Activated naive CD4-positive, alpha-beta T cell treated with anti-CD3 and anti-CD28 coated beads, Interleukin-2, amount 10 ng/mL, durations not matched to agents 7 days and 5 days (primary cell): Measurements from ENCODE around the gene TREH.
"Not testable (repeated sequence)": the region's sequence is repeated elsewhere in the genome, so short reads cannot be mapped to it uniquely, and the experiment has no call there.

Experiments
- CTCF ChIA-PET: fragments of 350-600 bp; sonication (Branson Sonifier 250); formaldehyde crosslinking; loops from one replicate; lab custom pipeline; 2021; ENCODE audit warnings: antibody characterized with exemption; lab: Charles Lee
- DNase-seq: peaks from one replicate; pipeline ENCODE4 v3.0.0-alpha.2; 2020
- H3K27ac Mint-ChIP-seq: one replicate; pipeline ENCODE4 v1.8.0; 2021; ENCODE audit warnings: mild to moderate bottlenecking, moderate library complexity, mixed read lengths
- H3K27me3 Mint-ChIP-seq: one replicate; pipeline ENCODE4 v1.8.0; 2021; ENCODE audit warnings: mild to moderate bottlenecking, mixed read lengths
- H3K36me3 Mint-ChIP-seq: one replicate; pipeline ENCODE4 v1.8.0; 2021; ENCODE audit warnings: mixed read lengths
- H3K4me1 Mint-ChIP-seq: one replicate; pipeline ENCODE4 v1.8.0; 2021; ENCODE audit warnings: mixed read lengths
- H3K4me3 Mint-ChIP-seq: one replicate; pipeline ENCODE4 v1.8.0; 2021; ENCODE audit warnings: mild to moderate bottlenecking, moderate library complexity, mixed read lengths
- H3K9me3 Mint-ChIP-seq: one replicate; pipeline ENCODE4 v1.8.0; 2021; ENCODE audit warnings: mixed read lengths

TREH gene

GRCh38 chr11:118679483-118679882 is at the start of gene TREH:
TREH (minus strand) TSS chr11:118679650; CDS start chr11:118679627, 23 bp downstream.
- peaks cover 40% of the 10 kb centered on the region for H3K27me3 Mint-ChIP-seq
- H3K27ac Mint-ChIP-seq = no peak within 1 kb of the TSS
- DNase-seq = no peak

GRCh38 chr11:118728112-118728511 is 48.7 kb upstream of the TREH start:
- CTCF ChIA-PET = not testable (repeated sequence)

More at GRCh38 chr11:118679483-118679882, at the start of gene TREH:
- no peaks in the 10 kb centered on the region for H3K4me1 Mint-ChIP-seq
- H3K4me3 Mint-ChIP-seq = no peak within 1 kb of the TSS
- CTCF ChIA-PET = no interaction called here
- H3K36me3 Mint-ChIP-seq = no peaks in the 10 kb centered on the region
- peaks cover 3% of the 10 kb centered on the region for H3K9me3 Mint-ChIP-seq

GRCh38 chr11:118727721-118728066 is 48.2 kb upstream of the TREH start:
- H3K9me3 Mint-ChIP-seq, H3K4me1 Mint-ChIP-seq, CTCF ChIA-PET: not testable (repeated sequence)

More at GRCh38 chr11:118728112-118728511, 48.7 kb upstream of the TREH start:
- H3K9me3 Mint-ChIP-seq, H3K4me1 Mint-ChIP-seq, DNase-seq, H3K36me3 Mint-ChIP-seq, H3K27ac Mint-ChIP-seq, H3K4me3 Mint-ChIP-seq: not testable (repeated sequence)
- peaks cover 15% of the 10 kb centered on the region for H3K27me3 Mint-ChIP-seq

DNA sequence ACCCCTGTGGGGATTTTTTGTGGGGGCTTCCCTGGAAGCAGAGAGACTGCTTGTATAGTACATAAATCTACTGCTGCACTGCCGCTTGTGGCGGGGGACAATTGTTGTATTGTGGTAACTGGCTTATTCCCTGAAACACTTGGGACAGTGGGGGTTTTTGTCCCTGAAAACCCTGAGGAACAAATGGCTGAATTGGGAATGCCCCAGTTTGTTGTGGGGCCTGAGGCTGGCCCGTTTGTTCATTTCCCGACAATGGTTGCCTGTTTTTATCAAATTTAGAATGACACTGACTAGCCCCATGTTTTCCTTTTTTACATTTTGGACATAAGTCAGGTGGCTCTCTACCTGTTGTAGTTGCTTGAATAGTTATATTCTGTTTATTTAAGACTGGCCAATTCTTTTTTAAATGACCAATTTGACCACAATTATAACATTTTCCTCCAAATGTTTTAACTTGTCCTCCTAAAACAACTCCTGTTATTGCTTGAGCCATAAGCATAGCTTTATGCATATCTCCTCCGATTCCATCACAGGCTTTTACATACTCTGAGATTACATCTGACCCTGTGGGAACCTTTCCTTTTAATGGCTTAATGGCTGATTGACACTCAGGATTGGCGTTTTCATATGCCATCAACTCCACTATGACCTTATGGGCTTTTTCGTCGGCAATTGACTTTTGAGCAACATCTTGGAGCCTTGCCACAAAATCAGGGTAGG is 47.7 kb upstream of the TREH start:
- H3K4me1 Mint-ChIP-seq, H3K27ac Mint-ChIP-seq, H3K4me3 Mint-ChIP-seq, DNase-seq, CTCF ChIA-PET, H3K36me3 Mint-ChIP-seq, H3K9me3 Mint-ChIP-seq: not testable (repeated sequence)
- H3K27me3 Mint-ChIP-seq = peaks cover 15% of the 10 kb centered on the region

More at GRCh38 chr11:118727721-118728066, 48.2 kb upstream of the TREH start:
- not testable (repeated sequence) for H3K36me3 Mint-ChIP-seq, DNase-seq, H3K27ac Mint-ChIP-seq, H3K4me3 Mint-ChIP-seq
- H3K27me3 Mint-ChIP-seq = peaks cover 15% of the 10 kb centered on the region

GRCh38 chr11:118721478-118722015 is 42.1 kb upstream of the TREH start:
- DNase-seq, H3K27me3 Mint-ChIP-seq, H3K4me3 Mint-ChIP-seq, H3K9me3 Mint-ChIP-seq, H3K27ac Mint-ChIP-seq, H3K4me1 Mint-ChIP-seq, H3K36me3 Mint-ChIP-seq, CTCF ChIA-PET: not testable (repeated sequence)

GRCh38 chr11:118720740-118721139 is 41.3 kb upstream of the TREH start:
- H3K9me3 Mint-ChIP-seq, CTCF ChIA-PET, DNase-seq, H3K27me3 Mint-ChIP-seq, H3K4me1 Mint-ChIP-seq, H3K36me3 Mint-ChIP-seq, H3K4me3 Mint-ChIP-seq, H3K27ac Mint-ChIP-seq: not testable (repeated sequence)

GRCh38 chr11:118720078-118720477 is 40.6 kb upstream of the TREH start:
- H3K4me3 Mint-ChIP-seq, H3K27ac Mint-ChIP-seq, H3K9me3 Mint-ChIP-seq, H3K36me3 Mint-ChIP-seq, H3K27me3 Mint-ChIP-seq, H3K4me1 Mint-ChIP-seq, DNase-seq, CTCF ChIA-PET: not testable (repeated sequence)

- not testable (repeated sequence) for H3K4me3 Mint-ChIP-seq, H3K27me3 Mint-ChIP-seq, H3K27ac Mint-ChIP-seq
Observed at GRCh38 chr11:118718562-118718961, 39.1 kb upstream of the TREH start.

GRCh38 chr11:118717733-118718132 is 38.3 kb upstream of the TREH start:
- H3K4me1 Mint-ChIP-seq, DNase-seq, H3K27me3 Mint-ChIP-seq, H3K4me3 Mint-ChIP-seq, H3K9me3 Mint-ChIP-seq, H3K27ac Mint-ChIP-seq, H3K36me3 Mint-ChIP-seq, CTCF ChIA-PET: not testable (repeated sequence)

More at GRCh38 chr11:118718562-118718961, 39.1 kb upstream of the TREH start:
- H3K4me1 Mint-ChIP-seq, CTCF ChIA-PET, H3K9me3 Mint-ChIP-seq, DNase-seq, H3K36me3 Mint-ChIP-seq: not testable (repeated sequence)

- H3K9me3 Mint-ChIP-seq, H3K4me3 Mint-ChIP-seq, H3K36me3 Mint-ChIP-seq, H3K4me1 Mint-ChIP-seq, DNase-seq, CTCF ChIA-PET, H3K27ac Mint-ChIP-seq, H3K27me3 Mint-ChIP-seq: not testable (repeated sequence)
Observed at GRCh38 chr11:118717221-118717620, 37.8 kb upstream of the TREH start.

DNA sequence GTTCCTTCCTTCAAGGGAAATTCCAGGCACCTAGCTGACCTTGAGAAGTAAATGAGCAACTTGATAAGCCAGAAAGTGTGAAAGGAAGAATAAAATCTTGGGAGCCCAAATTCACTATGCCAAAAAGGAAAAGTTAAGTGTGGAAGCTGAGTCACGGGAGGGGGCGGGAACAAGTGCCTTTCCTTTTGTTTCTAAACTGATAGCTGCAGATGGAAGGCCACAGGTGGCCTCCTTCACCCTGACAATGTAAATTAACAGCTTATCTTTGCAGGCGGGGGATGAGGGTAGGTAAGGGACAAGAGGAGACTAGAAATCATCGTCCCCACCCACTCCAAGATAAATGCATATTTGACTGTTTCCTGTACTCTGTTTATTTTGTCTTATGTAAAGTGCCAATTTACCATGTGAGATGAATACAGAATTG is 36.4 kb upstream of the TREH start:
- CTCF ChIA-PET = no interaction called here
- no peak for DNase-seq
- H3K36me3 Mint-ChIP-seq = no peaks in the 10 kb centered on the region
- H3K9me3 Mint-ChIP-seq = no peaks in the 10 kb centered on the region
- no peaks in the 10 kb centered on the region for H3K4me1 Mint-ChIP-seq
- H3K27ac Mint-ChIP-seq = no peak overlapping the region
- peaks cover 4% of the 10 kb centered on the region for H3K27me3 Mint-ChIP-seq
- no peak overlapping the region for H3K4me3 Mint-ChIP-seq

DNA sequence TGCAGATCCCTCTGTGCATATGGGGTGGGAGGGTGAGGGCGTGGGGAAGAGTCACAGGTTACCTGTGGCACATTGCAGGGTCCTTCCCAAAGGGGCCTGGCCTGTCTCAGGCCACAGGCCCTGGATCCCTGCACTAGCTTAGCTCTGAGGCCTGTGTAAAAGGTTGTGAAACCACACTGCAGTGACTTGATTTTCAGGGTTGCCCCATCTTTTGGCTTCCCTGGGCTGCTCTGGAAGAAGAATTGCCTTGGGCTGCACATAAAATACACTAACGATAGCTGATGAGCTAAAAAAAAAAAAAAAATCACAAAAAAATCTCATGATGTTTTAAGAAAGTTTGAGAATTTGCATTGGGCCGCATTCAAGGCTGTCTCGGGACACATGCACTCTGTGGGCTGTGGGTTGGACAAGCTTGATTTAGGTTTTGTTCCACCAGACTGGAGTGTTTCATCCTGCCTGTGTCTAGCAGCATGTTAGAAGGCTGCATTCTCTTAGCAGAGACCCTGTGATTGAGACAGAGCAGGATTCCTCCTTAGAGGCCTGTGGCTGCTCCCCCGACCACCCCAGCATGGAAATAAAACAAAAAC is 35.9 kb upstream of the TREH start:
- Mint-ChIP-seq H3K4me3 (no peak overlapping the region), H3K27me3 (peaks cover 4% of the 10 kb centered on the region), H3K4me1 (no peaks in the 10 kb centered on the region), H3K9me3 (no peaks in the 10 kb centered on the region), H3K27ac (no peak overlapping the region), H3K36me3 (no peaks in the 10 kb centered on the region)
- CTCF ChIA-PET = no interaction called here
- no peak for DNase-seq

DNA sequence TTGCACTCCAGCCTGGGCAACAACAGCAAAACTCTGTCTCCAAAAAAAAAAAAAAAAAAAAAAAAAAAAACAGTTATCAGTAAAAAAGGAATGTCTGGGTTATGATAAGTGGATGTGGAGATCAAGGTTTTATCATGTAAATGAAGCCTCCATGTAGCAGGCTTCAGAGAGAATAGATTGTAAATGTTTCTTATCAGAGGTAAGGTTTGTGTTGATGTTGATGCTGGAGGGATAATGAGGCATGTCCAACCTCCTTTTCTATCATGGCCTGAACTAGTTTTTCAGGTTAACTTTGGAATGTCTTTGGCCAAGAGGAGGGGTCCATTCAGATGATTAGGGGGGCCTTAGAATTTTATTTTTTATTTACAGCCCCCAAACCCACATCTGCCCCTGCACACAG is 35.4 kb upstream of the TREH start:
- H3K4me3 Mint-ChIP-seq = no peak overlapping the region
- H3K4me1 Mint-ChIP-seq = no peaks in the 10 kb centered on the region
- H3K9me3 Mint-ChIP-seq = no peaks in the 10 kb centered on the region
- no peaks in the 10 kb centered on the region for H3K27me3 Mint-ChIP-seq
- CTCF ChIA-PET = no interaction called here
- no peak overlapping the region for H3K27ac Mint-ChIP-seq
- H3K36me3 Mint-ChIP-seq = no peaks in the 10 kb centered on the region
- DNase-seq = no peak

DNA sequence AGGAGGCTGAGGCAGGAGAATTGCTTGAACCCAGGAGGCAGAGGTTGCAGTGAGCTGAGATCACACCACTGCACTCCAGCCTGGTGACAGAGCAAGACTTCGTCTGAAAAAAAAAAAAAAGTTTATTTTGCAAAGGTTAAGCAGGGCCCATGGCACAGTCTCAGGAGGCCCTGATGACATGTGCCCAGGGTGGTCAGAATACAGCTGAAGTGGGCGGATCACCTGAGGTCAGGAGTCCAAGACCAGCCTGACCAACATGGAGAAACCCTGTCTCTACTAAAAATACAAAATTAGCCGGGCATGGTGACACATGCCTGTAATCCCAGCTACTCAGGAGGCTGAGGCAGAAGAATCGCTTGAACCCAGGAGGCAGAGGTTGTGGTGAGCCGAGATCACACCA is 35.0 kb upstream of the TREH start:
- H3K4me1 Mint-ChIP-seq, H3K9me3 Mint-ChIP-seq, H3K36me3 Mint-ChIP-seq, H3K4me3 Mint-ChIP-seq, H3K27ac Mint-ChIP-seq, DNase-seq, CTCF ChIA-PET, H3K27me3 Mint-ChIP-seq: not testable (repeated sequence)

- peaks cover 29% of the 10 kb centered on the region for H3K4me1 Mint-ChIP-seq
- H3K9me3 Mint-ChIP-seq = no peaks in the 10 kb centered on the region
- peaks cover 29% of the 10 kb centered on the region for H3K27me3 Mint-ChIP-seq
- no peak overlapping the region for H3K4me3 Mint-ChIP-seq
- no peaks in the 10 kb centered on the region for H3K36me3 Mint-ChIP-seq
- CTCF ChIA-PET = interaction anchor here (0.9 kb wide), 1 partner anchor 51 kb away, joined by 4 read pairs; no protein-coding TSS in a partner anchor
- no peak overlapping the region for H3K27ac Mint-ChIP-seq
- no peak for DNase-seq
Observed at GRCh38 chr11:118708296-118708695, 28.8 kb upstream of the TREH start.
